K562 (cell line): ENCODE measurements around the gene TPD52L1. TPM values are rescaled to one million over a fixed set of nuclear protein-coding genes. Genes with fewer than 3 reads are reported as not detected.
A peak's percentile ranks its signal among the peaks of the same experiment; 100 is the strongest.

Source experiments
- ATF4 ChIP-seq: fragments of 450-650 bp; formaldehyde crosslinking; IDR thresholded peaks from 2 replicates; pipeline ENCODE4 v1.4.0; 2022; ENCODE audit warnings: mild to moderate bottlenecking, moderate library complexity
- CC2D1A ChIP-seq: fragments of 450-650 bp; IDR thresholded peaks from 2 replicates; pipeline ENCODE4 v1.6.1; 2017; ENCODE audit warnings: mild to moderate bottlenecking
- CREB3L1 ChIP-seq: fragments of 450-650 bp; IDR thresholded peaks from 2 replicates; pipeline ENCODE4 v1.6.1; 2014; ENCODE audit warnings: low read depth, mild to moderate bottlenecking, moderate library complexity, borderline replicate concordance
- FOXP4 ChIP-seq: sonication (generic); formaldehyde crosslinking; IDR thresholded peaks from 2 replicates; pipeline ENCODE4 v1.8.0; 2022; ENCODE audit warnings: mild to moderate bottlenecking, missing genetic modification reagents, borderline replicate concordance
- HDAC2 ChIP-seq: fragments of 450-650 bp; IDR thresholded peaks from 2 replicates; pipeline ENCODE4 v1.6.1; 2016; ENCODE audit warnings: mild to moderate bottlenecking
- HES1 ChIP-seq: fragments of 450-650 bp; IDR thresholded peaks from 2 replicates; pipeline ENCODE4 v1.6.1; 2016; ENCODE audit warnings: low read depth, mild to moderate bottlenecking, moderate library complexity
- JUN ChIP-seq, 2 experiments: sonication (generic) in 1 of 2; formaldehyde crosslinking in 1 of 2; IDR thresholded peaks; 2 replicates each; pipeline versions ENCODE4 v1.6.1 to v1.8.0; 2012 to 2022; ENCODE audit warnings: borderline replicate concordance in 2 of 2, mild to moderate bottlenecking in 2 of 2, improper control_type of control experiment in 1 of 2, low read depth in 1 of 2, low read length in 1 of 2, missing genetic modification reagents in 1 of 2
- MYBL2 ChIP-seq, 2 experiments: fragments of 450-650 bp in 1 of 2; sonication (generic) in 1 of 2; formaldehyde crosslinking in 1 of 2; IDR thresholded peaks; 2 replicates each; pipeline versions ENCODE4 v1.6.1 to v1.8.1; 2017 to 2022; ENCODE audit warnings: borderline replicate concordance in 1 of 2, inconsistent platforms in 1 of 2, low read depth in 1 of 2, mild to moderate bottlenecking in 1 of 2, missing genetic modification reagents in 1 of 2, moderate library complexity in 1 of 2
- NFATC3 ChIP-seq: fragments of 450-650 bp; IDR thresholded peaks from 2 replicates; pipeline ENCODE4 v1.6.1; 2017; ENCODE audit warnings: mild to moderate bottlenecking
- NFE2L1 ChIP-seq: fragments of 450-650 bp; IDR thresholded peaks from 2 replicates; pipeline ENCODE4 v1.6.1; 2016; ENCODE audit warnings: missing genetic modification characterization, low read depth, mild to moderate bottlenecking, missing compliant biosample characterization, moderate library complexity, borderline replicate concordance
- OTX1 ChIP-seq: fragments of 450-650 bp; formaldehyde crosslinking; IDR thresholded peaks from 2 replicates; pipeline ENCODE4 v1.4.0; 2022; ENCODE audit warnings: mild to moderate bottlenecking
- PREB ChIP-seq: sonication (generic); formaldehyde crosslinking; IDR thresholded peaks from 2 replicates; pipeline ENCODE4 v1.8.1; 2023; ENCODE audit warnings: mild to moderate bottlenecking, missing genetic modification reagents
- RUNX1 ChIP-seq: sonication (generic); IDR thresholded peaks from 2 replicates; pipeline ENCODE4 v1.6.1; 2016; ENCODE audit warnings: antibody characterized with exemption, low read depth
- SLC30A9 ChIP-seq: fragments of 250-450 bp; sonication (Bioruptor Pico); IDR thresholded peaks from 2 replicates; pipeline ENCODE4 v1.8.0; 2022; ENCODE audit warnings: mild to moderate bottlenecking, moderate library complexity
- SREBF1 ChIP-seq: fragments of 150-350 bp; IDR thresholded peaks from 2 replicates; pipeline ENCODE4 v1.6.1; 2014; ENCODE audit warnings: antibody characterized with exemption, low read depth, low read length, borderline replicate concordance
- U2AF1 ChIP-seq: fragments of 200-400 bp; formaldehyde crosslinking; optimal IDR thresholded peaks from 2 replicates; pipeline ENCODE3; 2017; ENCODE audit warnings: mild to moderate bottlenecking, low read depth, low read length, moderate library complexity
- ZFP36 ChIP-seq: fragments of 150-350 bp; IDR thresholded peaks from 2 replicates; pipeline ENCODE4 v1.6.1; 2018; ENCODE audit warnings: low read length, low read depth; ENCODE audit not compliant: partially characterized antibody
- ZNF174 ChIP-seq: fragments of 250-450 bp; sonication (Bioruptor Pico); IDR thresholded peaks from 2 replicates; pipeline ENCODE4 v1.4.0; 2020; ENCODE audit warnings: mild to moderate bottlenecking
- ZNF274 ChIP-seq: IDR thresholded peaks from 2 replicates; pipeline ENCODE4 v1.6.1; 2011; ENCODE audit warnings: low read depth, mild to moderate bottlenecking, low read length, moderate library complexity, borderline replicate concordance
- ZNF347 ChIP-seq: fragments of 450-650 bp; formaldehyde crosslinking; IDR thresholded peaks from 2 replicates; pipeline ENCODE4 v1.4.0; 2020; ENCODE audit warnings: low read depth, mild to moderate bottlenecking, moderate library complexity
- ZNF785 ChIP-seq: fragments of 250-450 bp; sonication (Bioruptor Pico); IDR thresholded peaks from 2 replicates; pipeline ENCODE4 v1.4.0; 2020; ENCODE audit warnings: mild to moderate bottlenecking
- polyA plus RNA-seq, 8 experiments: library from polyadenylated mRNA; depleted of rRNA in 4 of 8; stranded (reverse) in 5 of 8; unstranded in 3 of 8; fragments of >200 nt; fragmentation: Nextera tagmentation in 2 of 8; fragmentation: Illumina TruSeq in 1 of 8; extraction: Ambion mirVana in 2 of 8; extraction: Trizol in 1 of 8; gene quantifications; 2 replicates each; pipeline versions ENCODE4 v1.2.1 to v1.2.3, GENCODE V29; 2011 to 2014; ENCODE audit warnings: inconsistent platforms in 1 of 8, missing spikeins in 1 of 8
- total RNA-seq, 7 experiments: library from RNA; depleted of rRNA in 6 of 7; stranded (reverse); fragments of >200 nt in 6 of 7; fragmentation: Illumina TruSeq in 2 of 7; extraction: Trizol in 2 of 7; gene quantifications; 2 replicates each; pipeline versions ENCODE4 v1.2.1 to v1.2.3, GENCODE V29; 2011 to 2021; ENCODE audit warnings: low replicate concordance in 1 of 7

The TPD52L1 gene
- total and polyA plus RNA-seq, 9 of the 15 experiments (the other 6 are each of a cell fraction or from before 2014, with no cell fraction given): 12.9 to 149 (median 75.7) TPM

GRCh38 chr6:125153391-125154117 is at the start of gene TPD52L1 (continued):
- TF ChIP-seq HDAC2 (peak; percentile 52; the same call in 1 of the 2 replicates), RUNX1 (no peak), SREBF1 (no peak), FOXP4 (CRISPR knock-in tag) (peak; percentile 76; the same call in 1 of the 2 replicates), OTX1 (CRISPR knock-in tag) (0 out of 2 replicates have a peak, but pooled peaks have one; percentile 62), SLC30A9 (CRISPR knock-in tag) (no peak), ZFP36 (no peak), PREB (CRISPR knock-in tag) (no peak), ATF4 (CRISPR knock-in tag) (no peak), MYBL2 (IDR thresholded peaks at IDR 0.05; ENCODE audit: low read depth) (no peak), MYBL2 (CRISPR knock-in tag; IDR thresholded peaks at IDR 0.05; ENCODE audit: borderline replicate concordance) (no peak), NFE2L1 (no peak), ZNF174 (no peak), ZNF347 (CRISPR knock-in tag) (no peak), JUN (IDR thresholded peaks at IDR 0.05; ENCODE audit: borderline replicate concordance, low read depth, low read length) (no peak), JUN (CRISPR knock-in tag; IDR thresholded peaks at IDR 0.05; ENCODE audit: borderline replicate concordance) (no peak), NFATC3 (no peak), U2AF1 (peak; percentile 5), ZNF785 (CRISPR knock-in tag) (no peak), HES1 (no peak), CC2D1A (no peak), ZNF274 (no peak), CREB3L1 (no peak)
